Transverse colon (tissue), 4 donors: Measurements from ENCODE around the gene IGSF6. TPM values are rescaled to one million over a fixed set of nuclear protein-coding genes. Genes with fewer than 3 reads are reported as not detected.

Experiments
- DNase-seq: peaks from one replicate; pipeline ENCODE4 v3.0.0-alpha.2; 2019
- H3K27ac ChIP-seq, 4 donors: fragments of 200-600 bp; sonication (generic); 2 replicates each; pipeline ENCODE4 v1.5.1; 2016 to 2018; ENCODE audit warnings: inconsistent platforms in 4 of 4
- H3K27me3 ChIP-seq: fragments of 200-600 bp; sonication (generic); 2 replicates; pipeline ENCODE4 v1.5.1; 2017; ENCODE audit warnings: inconsistent platforms
- H3K36me3 ChIP-seq, 4 donors: fragments of 200-600 bp; sonication (generic); 2 replicates each; pipeline ENCODE4 v1.5.1; 2017 to 2019; ENCODE audit warnings: inconsistent platforms in 4 of 4
- H3K4me1 ChIP-seq, 4 donors: fragments of 200-600 bp; sonication (generic); 2 replicates each; pipeline ENCODE4 v1.5.1; 2017 to 2020; ENCODE audit warnings: inconsistent platforms in 4 of 4
- H3K4me3 ChIP-seq, 4 donors: fragments of 200-600 bp; sonication (generic); 1 replicate in 1 of 4; 2 replicates in 3 of 4; pipeline versions ENCODE4 v1.5.1 to v1.6.1; 2017 to 2019; ENCODE audit warnings: inconsistent platforms in 4 of 4
- H3K9me3 ChIP-seq, 2 donors: fragments of 200-600 bp; sonication (generic); 2 replicates each; pipeline ENCODE4 v1.5.1; 2017 to 2019; ENCODE audit warnings: inconsistent platforms in 2 of 2
- EP300 ChIP-seq: sonication (generic); formaldehyde crosslinking; IDR thresholded peaks from one replicate; pipeline ENCODE4 v1.6.1; 2017; ENCODE audit warnings: antibody characterized with exemption, low read depth
- POLR2A ChIP-seq: fragments of 450-650 bp; IDR thresholded peaks from one replicate; pipeline ENCODE4 v1.6.1; 2016; ENCODE audit warnings: antibody characterized with exemption, mild to moderate bottlenecking, moderate library complexity
- POLR2AphosphoS5 ChIP-seq, 3 donors: sonication (generic); formaldehyde crosslinking; IDR thresholded peaks; one replicate each; pipeline ENCODE4 v1.6.1; 2016; ENCODE audit warnings: antibody characterized with exemption in 3 of 3
- WGBS, 2 donors: methylation state at CpG; one replicate each; pipeline ENCODE4 v1.1.5; 2018; ENCODE audit warnings: low coverage in 1 of 2; 5-methylcytosine and 5-hydroxymethylcytosine counted together
- in situ Hi-C, 4 donors: fragments of 200-750 bp; cut with MboI; loops; one replicate each; pipeline versions ENCODE4 v1.15.0 to v1.15.1; 2017; ENCODE audit warnings: low sequenced_read_pairs in 3 of 4, low pct_ligation_motif_present in 1 of 4, low pct_unique_long_range_greater_than_20kb in 1 of 4
- intact Hi-C: fragments of 100-400 bp; cut with DNase I; formaldehyde crosslinking; loops from one replicate; pipeline ENCODE4 v1.15.1; 2023; ENCODE audit warnings: low total_unique reads
- total RNA-seq, 4 donors: library from RNA; depleted of rRNA; stranded (reverse); fragments of >200 nt; gene quantifications; one replicate each; pipeline ENCODE4 v1.1.0, GENCODE V29; 2016
- TF ChIP-seq, protein P1 (sequence below), 5 experiments: fragments of 200-600 bp in 3 of 5; fragments of 450-650 bp in 2 of 5; sonication (generic) in 3 of 5; IDR thresholded peaks; 1 replicate in 2 of 5; 2 replicates in 3 of 5; pipeline ENCODE4 v1.5.1; 2016 to 2017; ENCODE audit warnings: antibody characterized with exemption in 5 of 5, inconsistent platforms in 3 of 5, mild to moderate bottlenecking in 2 of 5, moderate library complexity in 1 of 5

Gene IGSF6
- total RNA-seq, 4 donors from 2014 or later, result 1.2 to 2.4 (median 2.2) TPM; not detected in 1

DNA sequence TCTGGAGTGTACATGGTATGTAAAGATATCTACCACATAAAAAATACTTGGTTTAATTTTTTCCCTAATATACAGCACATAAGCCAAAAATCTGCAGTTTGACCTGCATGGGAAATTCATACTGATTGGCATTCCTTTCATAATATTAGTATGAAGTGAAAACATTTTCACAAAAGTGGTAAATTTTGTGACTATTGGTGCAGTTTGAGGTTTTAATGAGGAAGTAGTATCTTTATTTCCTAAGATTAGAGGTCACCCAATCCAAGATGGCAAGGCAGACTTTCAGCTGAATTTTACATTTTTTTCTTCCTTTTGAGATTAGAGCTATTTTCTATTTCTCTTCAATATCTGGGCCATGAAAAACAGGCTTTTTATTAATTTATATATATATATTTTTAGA lies 31.8 kb downstream of the IGSF6 start:
- DNase-seq, result no peak
- H3K27ac ChIP-seq, result no peak overlapping the region
- no peaks in the 10 kb centered on the region for H3K27me3 ChIP-seq
- H3K4me3 ChIP-seq, result no peak overlapping the region
- in situ Hi-C loops, result no loop called here
- no peaks in the 10 kb centered on the region for H3K9me3 ChIP-seq
- no peak for TF ChIP-seq POLR2A
- no peak for TF ChIP-seq POLR2AphosphoS5 (IDR thresholded peaks at IDR 0.05)
- TF ChIP-seq, protein P1, sequence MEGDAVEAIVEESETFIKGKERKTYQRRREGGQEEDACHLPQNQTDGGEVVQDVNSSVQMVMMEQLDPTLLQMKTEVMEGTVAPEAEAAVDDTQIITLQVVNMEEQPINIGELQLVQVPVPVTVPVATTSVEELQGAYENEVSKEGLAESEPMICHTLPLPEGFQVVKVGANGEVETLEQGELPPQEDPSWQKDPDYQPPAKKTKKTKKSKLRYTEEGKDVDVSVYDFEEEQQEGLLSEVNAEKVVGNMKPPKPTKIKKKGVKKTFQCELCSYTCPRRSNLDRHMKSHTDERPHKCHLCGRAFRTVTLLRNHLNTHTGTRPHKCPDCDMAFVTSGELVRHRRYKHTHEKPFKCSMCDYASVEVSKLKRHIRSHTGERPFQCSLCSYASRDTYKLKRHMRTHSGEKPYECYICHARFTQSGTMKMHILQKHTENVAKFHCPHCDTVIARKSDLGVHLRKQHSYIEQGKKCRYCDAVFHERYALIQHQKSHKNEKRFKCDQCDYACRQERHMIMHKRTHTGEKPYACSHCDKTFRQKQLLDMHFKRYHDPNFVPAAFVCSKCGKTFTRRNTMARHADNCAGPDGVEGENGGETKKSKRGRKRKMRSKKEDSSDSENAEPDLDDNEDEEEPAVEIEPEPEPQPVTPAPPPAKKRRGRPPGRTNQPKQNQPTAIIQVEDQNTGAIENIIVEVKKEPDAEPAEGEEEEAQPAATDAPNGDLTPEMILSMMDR (IDR thresholded peaks at IDR 0.05), result no peak
- intact Hi-C loops, result no loop called here
- H3K4me1 ChIP-seq, result peaks cover 0 to 10% (median 0%) of the 10 kb centered on the region in 4 donors
- peaks cover 0 to 13% (median 0%) of the 10 kb centered on the region in 4 donors for H3K36me3 ChIP-seq

DNA sequence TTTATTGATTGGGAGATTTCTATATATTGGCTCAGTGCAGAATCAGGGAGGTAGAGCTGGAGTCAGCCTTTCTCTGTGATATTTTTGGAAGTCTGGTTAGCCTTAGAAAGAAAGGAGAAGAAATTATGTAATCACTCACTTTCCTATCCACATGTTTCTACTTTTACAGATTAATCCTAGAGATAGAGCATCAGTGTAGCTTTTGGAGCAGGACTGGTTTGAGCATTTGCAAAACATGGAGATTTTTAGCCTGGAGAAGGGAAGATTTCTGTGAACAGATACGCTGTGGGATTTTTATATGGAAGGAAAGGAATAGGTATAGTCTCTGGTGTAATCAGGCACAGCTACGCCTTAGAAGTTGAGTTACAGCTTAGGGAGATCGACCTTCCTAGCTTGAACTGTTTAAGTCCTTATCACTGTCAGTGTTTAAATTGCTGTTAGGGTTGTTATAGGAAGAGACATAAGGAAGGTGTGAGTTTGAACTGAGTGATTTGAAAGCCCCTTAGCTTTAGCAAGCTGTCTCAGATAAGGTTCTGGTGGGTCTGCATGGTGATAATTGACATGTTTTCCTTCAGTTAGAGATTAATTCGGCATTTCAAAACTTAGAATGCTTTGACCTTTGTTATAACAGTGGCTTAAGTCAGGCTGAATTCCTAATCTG lies 32.5 kb downstream of the IGSF6 start:
- H3K4me1 ChIP-seq, result peaks cover 0 to 9% (median 0%) of the 10 kb centered on the region in 4 donors
- H3K9me3 ChIP-seq, result no peaks in the 10 kb centered on the region
- H3K27ac ChIP-seq, result no peak overlapping the region
- H3K27me3 ChIP-seq, result no peaks in the 10 kb centered on the region
- intact Hi-C loops (no loop called here), in situ Hi-C loops (no loop called here)
- TF ChIP-seq, protein P1 (IDR thresholded peaks at IDR 0.05), result no peak
- no peak for TF ChIP-seq POLR2A
- H3K4me3 ChIP-seq, result no peak overlapping the region
- no peak for DNase-seq
- peaks cover 0 to 6% (median 0%) of the 10 kb centered on the region in 4 donors for H3K36me3 ChIP-seq
- WGBS, 2 donors, result 94 to 100% methylated on average over 4 of the region's 4 CpGs

DNA sequence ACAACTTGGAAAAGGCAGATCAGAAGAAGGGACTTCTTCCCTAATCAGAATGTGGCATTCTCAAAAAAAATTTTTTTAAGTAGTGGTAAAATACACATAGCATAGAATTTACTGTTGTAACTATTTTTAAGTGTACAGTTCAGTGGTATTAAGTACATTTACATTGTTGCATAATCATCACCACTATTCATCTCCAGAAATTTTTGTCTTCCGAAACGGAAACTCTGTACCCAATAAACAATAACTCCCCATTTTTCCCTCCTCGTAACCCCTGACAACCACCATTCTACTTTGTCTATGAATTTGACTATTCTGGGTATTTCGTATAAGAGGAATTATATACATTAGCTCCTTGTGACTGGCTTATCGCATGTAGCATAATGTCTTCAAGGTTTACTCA lies 34.1 kb downstream of the IGSF6 start:
- peaks cover 0 to 5% (median 0%) of the 10 kb centered on the region in 4 donors for H3K36me3 ChIP-seq

DNA sequence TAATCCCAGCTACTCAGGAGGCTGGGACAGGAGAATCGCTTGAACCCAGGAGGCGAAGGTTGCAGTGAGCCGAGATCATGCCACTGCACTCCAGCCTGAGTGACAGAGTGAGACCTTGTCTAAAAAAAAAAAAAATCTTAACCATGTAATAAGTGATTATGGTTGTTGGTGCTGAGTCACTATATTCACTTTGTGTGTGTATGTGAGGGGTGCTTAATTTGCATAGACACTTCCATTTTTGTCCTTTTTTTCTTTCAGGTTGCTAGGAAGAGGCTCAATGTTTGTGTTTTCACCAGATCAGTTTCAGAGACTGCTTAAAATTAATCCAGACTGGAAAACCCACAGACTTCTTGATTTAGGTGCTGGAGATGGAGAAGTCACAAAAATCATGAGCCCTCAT lies 34.8 kb downstream of the IGSF6 start:
- in situ Hi-C loops (no loop called here), intact Hi-C loops (no loop called here)
- Histone ChIP-seq H3K4me1 (peaks cover 0 to 11% (median 0%) of the 10 kb centered on the region in 4 donors), H3K36me3 (no peaks in the 10 kb centered on the region), H3K4me3 (no peak overlapping the region), H3K27me3 (no peaks in the 10 kb centered on the region), H3K27ac (no peak overlapping the region), H3K9me3 (no peaks in the 10 kb centered on the region)
- 98% methylated on average over 3 of the region's 3 CpGs; no CpG with 5 or more reads in 1 of the 2 donors for WGBS, 2 donors
- DNase-seq, result no peak
- TF ChIP-seq POLR2AphosphoS5 (IDR thresholded peaks at IDR 0.05) (no peak), POLR2A (no peak), EP300 (no peak)
- TF ChIP-seq, protein P1 (IDR thresholded peaks at IDR 0.05), result no peak

More for the DNA sequence above, 34.1 kb downstream of the IGSF6 start:
- WGBS, 2 donors, result 95 to 100% methylated on average over 3 to 5 of the region's 5 CpGs
- no peak overlapping the region for H3K27ac ChIP-seq
- no peaks in the 10 kb centered on the region for H3K9me3 ChIP-seq
- in situ Hi-C loops (no loop called here), intact Hi-C loops (no loop called here)
- no peaks in the 10 kb centered on the region for H3K27me3 ChIP-seq
- no peak for DNase-seq
- H3K4me3 ChIP-seq, result no peak overlapping the region
- TF ChIP-seq, protein P1 (IDR thresholded peaks at IDR 0.05), result no peak
- TF ChIP-seq EP300 (no peak), POLR2AphosphoS5 (IDR thresholded peaks at IDR 0.05) (no peak), POLR2A (no peak)
- peaks cover 0 to 9% (median 0%) of the 10 kb centered on the region in 4 donors for H3K4me1 ChIP-seq
